Measurements from ENCODE around the gene HOXC10.

HOXC10 gene

GRCh38 chr12:53999559-54000115, 14.7 kb downstream of the HOXC10 start:
- in situ Hi-C loops (cut with MboI; ENCODE audit: low sequenced_read_pairs), result loop anchor here (25.0 kb wide), 1 partner anchor 388 kb away; the partner anchor contains the start of gene ZNF385A

- in situ Hi-C loops (cut with MboI; ENCODE audit: low sequenced_read_pairs), result no loop called here
Measured at GRCh38 chr12:54000116-54001114, 15.5 kb downstream of the HOXC10 start, which contains the start of gene HOXC9. Gene HOXC9 (plus strand): TSS chr12:54000161. CDS start chr12:54000189, 28 bp downstream.

GRCh38 chr12:54001283-54002187, 16.6 kb downstream of the HOXC10 start:
- in situ Hi-C loops (cut with MboI; ENCODE audit: low sequenced_read_pairs), result no loop called here

- in situ Hi-C loops (cut with MboI; ENCODE audit: low sequenced_read_pairs), result no loop called here
Measured at GRCh38 chr12:54002278-54002914, 17.4 kb downstream of the HOXC10 start.

GRCh38 chr12:54002915-54003389, 18.0 kb downstream of the HOXC10 start:
- in situ Hi-C loops (cut with MboI; ENCODE audit: low sequenced_read_pairs), result no loop called here

GRCh38 chr12:54003625-54004024, 18.7 kb downstream of the HOXC10 start:
- in situ Hi-C loops (cut with MboI; ENCODE audit: low sequenced_read_pairs), result no loop called here

- in situ Hi-C loops (cut with MboI; ENCODE audit: low sequenced_read_pairs), result no loop called here
Measured at GRCh38 chr12:54004063-54004840, 19.3 kb downstream of the HOXC10 start.

GRCh38 chr12:54004841-54005530, 20.0 kb downstream of the HOXC10 start:
- in situ Hi-C loops (cut with MboI; ENCODE audit: low sequenced_read_pairs), result no loop called here

GRCh38 chr12:54005531-54005852, 20.5 kb downstream of the HOXC10 start:
- in situ Hi-C loops (cut with MboI; ENCODE audit: low sequenced_read_pairs), result no loop called here

- in situ Hi-C loops (cut with MboI; ENCODE audit: low sequenced_read_pairs), result no loop called here
Measured at GRCh38 chr12:54005853-54006558, 21.1 kb downstream of the HOXC10 start.

- in situ Hi-C loops (cut with MboI; ENCODE audit: low sequenced_read_pairs), result no loop called here
Measured at GRCh38 chr12:54006559-54007220, 21.7 kb downstream of the HOXC10 start.

GRCh38 chr12:54007538-54008259, 22.8 kb downstream of the HOXC10 start:
- in situ Hi-C loops (cut with MboI; ENCODE audit: low sequenced_read_pairs), result no loop called here

GRCh38 chr12:54008260-54008552, 23.3 kb downstream of the HOXC10 start:
- in situ Hi-C loops (cut with MboI; ENCODE audit: low sequenced_read_pairs), result no loop called here

GRCh38 chr12:54009171-54010052, 24.5 kb downstream of the HOXC10 start:
- in situ Hi-C loops (cut with MboI; ENCODE audit: low sequenced_read_pairs), result no loop called here

GRCh38 chr12:54010053-54010971, 25.4 kb downstream of the HOXC10 start:
- in situ Hi-C loops (cut with MboI; ENCODE audit: low sequenced_read_pairs), result no loop called here
